K562 (cell line): Measurements from ENCODE around the gene ABCF2. TPM values are rescaled to one million over a fixed set of nuclear protein-coding genes. Genes with fewer than 3 reads are reported as not detected.

Experiments
- AFF4 ChIP-seq: sonication (generic); formaldehyde crosslinking; IDR thresholded peaks from 2 replicates; pipeline ENCODE4 v1.8.0; 2023; ENCODE audit warnings: mild to moderate bottlenecking, missing genetic modification reagents
- BCLAF1 ChIP-seq, 2 experiments: fragments of 450-650 bp in 1 of 2; IDR thresholded peaks; 2 replicates each; pipeline ENCODE4 v1.6.1; 2011 to 2017; ENCODE audit warnings: low read depth in 2 of 2, antibody characterized with exemption in 1 of 2, borderline replicate concordance in 1 of 2, low read length in 1 of 2, mild to moderate bottlenecking in 1 of 2, mixed read lengths in 1 of 2; ENCODE audit not compliant: control insufficient read depth in 1 of 2
- CCNT2 ChIP-seq: IDR thresholded peaks from 2 replicates; pipeline ENCODE4 v1.6.1; 2011; ENCODE audit warnings: borderline replicate concordance, low read depth, mild to moderate bottlenecking, moderate library complexity, mixed read lengths, low read length; ENCODE audit not compliant: insufficient read length; ENCODE audit errors: extremely low read depth
- CSDE1 ChIP-seq, 2 experiments: fragments of 450-650 bp; IDR thresholded peaks; 2 replicates each; pipeline ENCODE4 v1.6.1; 2016; ENCODE audit warnings: mild to moderate bottlenecking in 1 of 2
- FOXA3 ChIP-seq, 2 experiments: fragments of 450-650 bp in 1 of 2; sonication (generic) in 1 of 2; formaldehyde crosslinking; IDR thresholded peaks in 1 of 2; conservative IDR thresholded peaks in 1 of 2; 2 replicates each; pipeline versions ENCODE4 v1.4.0 to v1.8.0; 2020 to 2022; ENCODE audit warnings: mild to moderate bottlenecking in 2 of 2, missing genetic modification reagents in 1 of 2
- ILK ChIP-seq: fragments of 450-650 bp; IDR thresholded peaks from 2 replicates; pipeline ENCODE4 v1.6.1; 2016; ENCODE audit warnings: missing genetic modification characterization, low read depth, mild to moderate bottlenecking, missing compliant biosample characterization, moderate library complexity, borderline replicate concordance
- MBD1 ChIP-seq: fragments of 250-450 bp; sonication (Bioruptor Pico); IDR thresholded peaks from 2 replicates; pipeline ENCODE4 v1.8.0; 2022; ENCODE audit warnings: inconsistent platforms
- NR0B1 ChIP-seq: fragments of 450-650 bp; IDR thresholded peaks from one replicate; pipeline ENCODE4 v1.6.1; 2018; ENCODE audit warnings: mild to moderate bottlenecking, moderate library complexity; ENCODE audit not compliant: partially characterized antibody
- PHF8 ChIP-seq: fragments of 200-600 bp; sonication (generic); IDR thresholded peaks from 2 replicates; pipeline ENCODE4 v1.6.1; 2012; ENCODE audit warnings: mixed run types, mild to moderate bottlenecking, inconsistent platforms, low read length, moderate library complexity, borderline replicate concordance
- TEAD4 ChIP-seq, 2 experiments: sonication (generic) in 1 of 2; formaldehyde crosslinking in 1 of 2; IDR thresholded peaks; 2 replicates each; pipeline versions ENCODE4 v1.6.1 to v1.8.0; 2012 to 2022; ENCODE audit warnings: borderline replicate concordance in 1 of 2, inconsistent platforms in 1 of 2, low read length in 1 of 2, mild to moderate bottlenecking in 1 of 2, missing genetic modification reagents in 1 of 2
- UBTF ChIP-seq, 2 experiments: IDR thresholded peaks; 2 replicates each; pipeline ENCODE4 v1.6.1; 2012; ENCODE audit warnings: improper control_type of control experiment in 2 of 2, low read depth in 2 of 2, low read length in 2 of 2, borderline replicate concordance in 1 of 2
- polyA plus RNA-seq, 8 experiments: library from polyadenylated mRNA; depleted of rRNA in 4 of 8; stranded (reverse) in 5 of 8; unstranded in 3 of 8; fragments of >200 nt; fragmentation: Nextera tagmentation in 2 of 8; fragmentation: Illumina TruSeq in 1 of 8; extraction: Ambion mirVana in 2 of 8; extraction: Trizol in 1 of 8; gene quantifications; 2 replicates each; pipeline versions ENCODE4 v1.2.1 to v1.2.3, GENCODE V29; 2011 to 2014; ENCODE audit warnings: inconsistent platforms in 1 of 8, missing spikeins in 1 of 8
- total RNA-seq, 7 experiments: library from RNA; depleted of rRNA in 6 of 7; stranded (reverse); fragments of >200 nt in 6 of 7; fragmentation: Illumina TruSeq in 2 of 7; extraction: Trizol in 2 of 7; gene quantifications; 2 replicates each; pipeline versions ENCODE4 v1.2.1 to v1.2.3, GENCODE V29; 2011 to 2021; ENCODE audit warnings: low replicate concordance in 1 of 7

Gene ABCF2
- total and polyA plus RNA-seq, 9 of the 15 experiments (the other 6 are each of a cell fraction or from before 2014, with no cell fraction given) = 62.1 to 224 (median 113) TPM

- TF ChIP-seq AFF4 (CRISPR knock-in tag) (no peak), CSDE1 (IDR thresholded peaks at IDR 0.05) (no peak), MBD1 (CRISPR knock-in tag) (no peak), PHF8 (0 out of 2 replicates have a peak, but pooled peaks have one; percentile 16), FOXA3 (CRISPR knock-in tag; conservative IDR thresholded peaks at IDR 0.05 in 1 of 2, IDR thresholded peaks at IDR 0.05 in 1 of 2) (no peak), BCLAF1 (IDR thresholded peaks at IDR 0.05; ENCODE audit: borderline replicate concordance in 1 of 2, control insufficient read depth in 1 of 2, low read depth in 2 of 2, low read length in 1 of 2) (no peak), TEAD4 (IDR thresholded peaks at IDR 0.05; ENCODE audit: low read length) (peak; percentile 47; the same call in 1 of the 2 replicates), TEAD4 (CRISPR knock-in tag; IDR thresholded peaks at IDR 0.05; ENCODE audit: borderline replicate concordance) (no peak), CCNT2 (peak; percentile 83), ILK (tag) (no peak), UBTF (IDR thresholded peaks at IDR 0.05; ENCODE audit: borderline replicate concordance in 1 of 2, low read depth in 2 of 2, low read length in 2 of 2) (peak; percentile 94 to 96; a peak in 3 of 4 replicates), NR0B1 (no peak)
Measured at GRCh38 chr7:151248346-151249033, 21.5 kb upstream of the ABCF2 start, which contains the start of gene SMARCD3 (continued).
